GM18873 (cell line): ENCODE results near the gene RPL14.
A peak's percentile ranks its signal among the peaks of the same experiment; 100 is the strongest.
"Not testable (repeated sequence)": the region's sequence is repeated elsewhere in the genome, so short reads cannot be mapped to it uniquely, and the experiment has no call there.

Experiments used
- ATAC-seq: cut with Tn5 transposase; IDR thresholded peaks from one replicate; pipeline ENCODE4 v1.9.1; 2021; ENCODE audit warnings: mild to moderate bottlenecking, moderate library complexity, moderate number of reproducible peaks; ENCODE audit not compliant: unreplicated experiment, low FRiP score

RPL14 gene

DNA sequence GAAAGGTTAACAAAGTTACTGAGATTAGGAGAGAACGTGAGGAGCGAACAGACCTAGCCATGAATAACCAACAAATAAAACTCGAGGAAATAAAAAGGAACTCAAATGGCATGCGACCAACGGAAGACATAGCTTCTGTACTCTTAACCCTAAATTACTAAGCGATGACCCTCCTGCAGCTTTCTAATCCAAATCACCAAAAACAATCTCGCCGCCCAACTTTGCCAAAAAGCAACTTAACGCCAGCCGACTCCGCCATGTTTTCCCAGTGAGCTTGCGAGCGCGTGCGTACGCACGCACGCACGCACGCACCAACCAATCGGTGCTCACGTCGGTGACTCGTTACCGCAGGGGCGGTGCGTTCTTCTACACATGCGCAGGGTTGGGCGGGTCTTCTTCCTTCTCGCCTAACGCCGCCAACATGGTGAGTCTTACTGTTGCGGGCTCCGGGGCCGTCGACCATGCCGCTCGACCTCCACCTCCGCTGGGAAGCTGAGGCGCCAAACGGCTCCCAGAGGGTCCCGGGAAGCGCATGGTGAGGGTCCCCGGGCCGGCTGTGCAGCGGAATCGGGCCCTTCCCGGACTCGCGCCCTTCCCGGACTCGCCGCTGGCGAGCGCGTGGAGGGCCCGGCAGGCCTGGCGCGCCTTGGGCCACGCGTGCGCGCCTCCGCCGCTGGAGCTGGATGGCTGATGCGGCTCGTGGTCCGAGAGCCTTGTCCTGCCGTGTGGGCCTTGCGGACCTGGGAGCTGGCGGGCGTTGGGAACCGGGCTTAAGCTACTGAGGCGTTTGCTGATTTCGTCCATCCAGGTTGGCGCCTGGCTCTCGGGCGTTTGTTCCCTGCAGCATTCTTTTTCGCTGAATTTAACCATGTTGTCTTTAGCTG, at the start of gene RPL14:
Gene RPL14, plus strand, starts transcription at position 400 of the 884 bp plus-strand sequence. Its CDS starts 133 bp downstream, at position 533.
- peak; percentile 59 for ATAC-seq

DNA sequence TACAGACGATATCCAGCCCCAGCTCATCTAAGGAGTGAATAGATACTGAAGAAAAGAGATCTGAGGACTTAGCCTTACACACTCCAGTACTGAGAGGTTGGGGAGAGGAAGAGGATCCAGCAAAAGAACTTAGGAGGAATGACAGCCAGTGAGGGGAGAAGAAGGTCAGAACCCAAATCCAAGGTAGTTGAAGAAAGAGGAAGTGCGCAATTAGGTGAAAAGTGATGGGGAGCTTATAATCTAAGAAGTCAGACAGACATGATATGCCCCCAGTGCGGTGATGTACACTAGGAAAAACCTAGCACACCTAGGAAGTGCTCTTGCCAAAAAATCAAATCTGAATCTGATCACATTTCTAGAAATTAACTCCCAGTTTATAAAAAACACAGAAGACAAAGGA, 49.5 kb upstream of the RPL14 start:
- no peak for ATAC-seq

DNA sequence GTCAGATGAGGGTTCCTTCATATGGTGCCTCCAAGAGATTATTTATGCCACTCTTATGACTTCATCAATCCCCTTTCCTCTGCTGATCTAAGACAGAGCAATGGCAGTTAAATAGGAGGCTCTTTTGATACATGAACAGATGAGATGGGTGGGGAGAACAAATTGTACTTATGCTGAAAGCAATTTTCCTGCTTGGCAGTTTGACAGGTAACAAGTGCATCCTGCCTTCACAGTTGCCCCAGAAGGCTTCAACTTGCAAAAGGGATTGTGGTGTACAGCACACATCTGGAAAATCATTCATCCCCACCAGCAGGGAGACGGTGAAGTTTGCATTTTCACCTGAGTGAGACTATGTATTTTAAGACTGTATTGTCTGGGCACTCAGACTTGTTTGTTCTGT, 42.9 kb upstream of the RPL14 start:
- ATAC-seq: no peak

DNA sequence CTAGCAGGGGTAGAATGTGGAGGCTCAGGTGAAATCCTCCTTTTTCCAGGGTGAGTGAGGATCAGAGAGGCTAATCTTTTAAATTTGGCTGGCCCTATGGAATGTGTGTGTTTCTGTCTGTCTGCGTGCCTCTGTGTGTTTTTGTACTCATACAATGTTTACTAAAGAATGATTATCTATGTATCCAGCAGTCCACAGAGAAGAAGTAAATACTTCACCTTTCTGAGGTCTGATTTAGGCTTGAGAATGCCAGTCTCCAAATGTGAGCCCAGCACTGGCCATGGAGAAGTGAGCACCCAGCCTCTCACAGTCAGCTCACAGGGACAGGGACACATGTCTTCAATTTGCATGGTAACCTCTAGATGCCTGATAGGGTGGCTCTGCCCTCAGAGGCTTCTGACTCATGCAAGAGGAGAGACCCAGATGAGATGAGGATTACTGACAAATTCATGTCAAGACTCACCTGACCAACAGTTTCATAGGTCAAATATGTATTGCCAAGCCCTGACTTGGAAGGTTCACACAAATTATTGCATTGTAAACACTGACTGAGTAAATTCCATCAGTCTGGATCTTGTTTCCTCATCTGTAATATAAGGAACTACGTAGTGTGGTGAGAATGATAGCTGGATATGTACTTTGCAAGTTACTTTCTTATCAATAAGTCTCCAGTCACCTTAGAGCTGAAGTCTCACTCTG, 39.1 kb upstream of the RPL14 start:
- ATAC-seq: no peak

DNA sequence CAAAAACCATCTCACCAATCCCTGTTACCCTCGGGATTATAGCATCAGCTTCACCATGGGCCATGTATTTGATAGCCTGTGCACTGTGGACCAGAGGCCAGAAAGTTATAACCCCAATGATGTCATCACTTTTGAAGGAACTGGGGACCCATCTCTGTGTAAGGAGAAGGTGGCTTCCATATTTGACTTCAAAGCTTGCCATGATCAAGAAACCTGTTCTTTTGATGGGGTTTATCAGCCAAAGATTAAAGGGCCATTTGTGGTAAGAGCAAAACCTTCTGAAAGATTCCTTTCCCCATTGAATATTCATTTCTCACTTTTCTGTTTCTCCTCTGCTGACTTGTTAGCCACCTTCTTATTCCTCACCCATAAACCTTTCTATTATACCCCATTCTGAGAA, 34.3 kb upstream of the RPL14 start:
- no peak for ATAC-seq

DNA sequence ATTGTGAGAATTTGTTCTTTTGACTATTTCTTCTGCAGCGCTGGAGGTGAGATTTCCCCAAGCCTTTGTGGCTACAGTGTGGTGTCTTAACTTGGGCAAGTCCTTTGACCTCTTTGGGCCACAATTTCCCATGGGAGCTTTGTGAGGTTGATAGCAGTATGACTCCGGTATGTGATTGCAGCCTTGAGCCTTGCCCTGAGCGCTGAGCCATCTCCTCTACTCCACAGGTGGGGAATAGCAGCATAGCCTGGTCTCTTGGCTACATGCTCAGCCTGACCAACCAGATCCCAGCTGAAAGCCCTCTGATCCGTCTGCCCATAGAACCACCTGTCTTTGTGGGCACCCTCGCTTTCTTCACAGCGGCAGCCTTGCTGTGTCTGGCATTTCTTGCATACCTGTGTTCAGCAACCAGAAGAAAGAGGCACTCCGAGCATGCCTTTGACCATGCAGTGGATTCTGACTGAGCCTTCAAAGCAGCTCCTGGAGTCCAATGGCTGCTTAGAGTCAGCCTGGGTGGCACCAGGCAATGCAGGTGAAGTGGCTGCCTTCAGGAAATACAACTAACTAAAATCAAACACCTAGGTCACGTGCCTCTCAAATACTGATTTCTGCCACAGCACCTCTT, 30.0 kb upstream of the RPL14 start:
- no peak for ATAC-seq

DNA sequence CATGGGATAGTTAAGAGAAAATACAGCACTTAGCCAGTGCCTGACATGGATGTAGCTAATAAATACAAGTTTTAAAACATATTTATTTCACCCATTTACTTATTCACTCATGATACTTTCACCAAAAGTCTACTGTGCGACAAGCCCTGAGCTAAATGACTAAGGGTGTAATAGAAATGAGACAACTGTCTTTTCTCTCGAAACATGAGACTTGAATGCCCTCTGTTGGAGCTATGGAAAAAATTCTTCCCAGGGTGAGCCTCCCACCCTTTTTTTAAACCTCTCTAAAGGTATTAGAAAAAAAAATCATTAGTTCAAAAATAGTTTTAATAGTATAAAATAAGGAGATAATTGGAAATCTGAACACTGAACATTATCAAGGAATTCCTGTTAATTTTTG, 24.3 kb upstream of the RPL14 start:
- no peak for ATAC-seq

DNA sequence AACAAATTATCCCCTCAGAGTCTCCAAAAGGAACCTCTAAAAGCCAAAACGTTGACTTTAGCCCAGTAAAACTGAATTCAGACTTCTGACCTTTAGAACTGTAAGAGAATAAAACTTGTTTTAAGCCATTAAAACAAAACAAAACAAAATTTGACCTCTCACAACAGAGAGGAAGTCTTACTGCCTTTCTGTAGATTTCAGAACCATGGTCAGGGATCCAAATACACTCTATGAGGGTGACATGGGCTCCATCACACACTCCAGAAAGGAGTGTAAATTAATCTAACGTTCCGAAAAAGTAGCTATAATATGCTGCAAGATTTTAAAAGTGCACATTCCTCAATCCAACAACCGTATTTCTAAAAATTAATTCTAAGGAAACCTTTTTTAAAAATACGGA, 19.2 kb upstream of the RPL14 start:
- ATAC-seq: no peak

DNA sequence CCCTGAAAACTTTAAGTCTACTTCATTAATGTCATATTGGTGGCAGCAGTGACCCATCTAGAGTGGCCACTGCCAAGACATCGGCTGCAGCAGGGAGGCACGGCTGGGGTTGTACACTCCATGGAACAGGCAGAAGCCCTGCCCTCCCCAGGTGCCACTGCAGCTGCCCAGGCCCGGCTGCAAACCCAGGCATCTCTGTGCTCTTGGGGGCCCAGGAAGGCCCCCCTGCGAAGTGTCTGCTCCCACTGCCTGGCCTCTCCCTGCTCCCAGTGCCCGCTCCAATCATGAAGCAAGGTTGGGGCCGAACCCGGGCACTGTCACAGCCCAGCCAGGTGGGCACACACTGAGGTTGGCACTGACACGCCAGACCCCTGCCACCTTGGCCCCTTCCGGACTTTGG, 12.1 kb upstream of the RPL14 start:
- ATAC-seq: no peak

DNA sequence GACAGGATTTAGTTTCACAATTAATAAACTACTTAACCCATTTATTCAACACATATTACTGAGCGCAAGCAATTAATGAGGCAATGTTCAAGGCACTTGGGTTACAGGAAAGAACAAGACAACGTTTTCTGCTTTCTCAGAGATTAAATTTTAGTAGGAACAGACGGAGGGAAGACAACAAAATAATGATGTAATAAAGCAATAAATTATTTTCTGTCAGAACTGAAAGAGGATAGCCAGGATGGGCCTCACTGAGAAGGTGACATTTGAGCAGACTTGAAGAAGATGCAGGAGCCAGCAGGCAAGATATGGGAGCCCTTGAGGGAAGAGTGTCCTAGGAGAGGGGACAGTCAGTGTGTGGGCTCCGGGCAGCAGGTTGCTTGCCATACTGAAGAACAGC, 11.3 kb upstream of the RPL14 start:
- no peak for ATAC-seq

DNA sequence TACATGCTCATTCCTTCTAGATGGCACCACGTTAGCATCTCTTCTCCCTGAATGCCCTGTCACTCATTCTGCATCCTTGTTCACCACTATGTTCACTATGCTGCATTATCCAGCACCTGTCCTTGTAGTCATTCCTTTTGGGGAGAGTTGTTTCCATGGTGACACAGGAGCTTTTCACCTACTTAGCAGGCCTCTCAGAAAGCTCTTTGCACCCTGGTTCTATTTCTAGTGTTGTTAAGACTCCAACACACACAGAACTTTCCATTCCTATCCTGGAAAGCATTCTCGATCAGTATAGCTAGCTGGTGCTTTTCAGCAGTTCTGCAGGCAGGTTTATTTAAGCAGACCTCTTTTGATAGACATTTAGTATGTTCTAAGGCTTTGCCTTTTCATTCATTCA, 6.7 kb upstream of the RPL14 start:
- ATAC-seq: no peak

DNA sequence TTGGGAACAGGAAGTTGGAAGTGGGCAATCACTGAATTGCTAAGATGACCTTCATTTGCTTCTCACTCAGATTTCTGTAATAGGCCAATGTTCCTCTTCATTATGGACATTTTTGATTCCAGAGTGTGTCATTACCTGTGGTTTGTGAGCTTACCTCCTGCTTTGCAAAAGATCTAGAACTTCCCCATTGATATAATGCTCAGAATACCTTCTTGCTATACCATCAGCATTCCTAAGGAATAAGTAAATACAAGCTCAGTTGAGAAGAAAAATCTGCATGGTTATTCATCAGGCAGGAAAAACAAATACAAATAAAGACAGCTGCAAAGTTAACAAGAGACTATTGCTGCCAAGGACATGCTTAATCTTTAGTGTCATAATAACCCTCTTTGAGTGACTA, 5.6 kb upstream of the RPL14 start:
- no peak for ATAC-seq

DNA sequence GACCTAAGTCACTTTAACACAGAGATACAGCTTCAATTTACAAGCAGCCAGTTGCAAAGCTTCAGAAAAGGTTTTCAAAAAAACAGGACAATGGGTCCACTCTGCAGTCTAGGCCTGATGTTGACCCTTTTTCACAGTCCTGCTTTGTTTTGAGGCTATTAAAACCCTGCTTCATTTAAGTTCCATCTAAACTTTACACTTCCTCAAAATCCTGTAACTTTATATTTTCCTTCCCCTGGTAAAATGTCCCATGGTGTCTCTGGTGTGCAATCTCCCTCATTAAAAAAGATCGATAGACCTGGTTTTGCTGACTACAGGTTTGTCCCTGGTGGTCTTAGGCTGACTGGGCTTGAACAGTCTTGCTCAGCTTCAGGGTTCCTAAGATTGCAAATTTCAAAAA, 5.1 kb upstream of the RPL14 start:
- ATAC-seq: no peak

DNA sequence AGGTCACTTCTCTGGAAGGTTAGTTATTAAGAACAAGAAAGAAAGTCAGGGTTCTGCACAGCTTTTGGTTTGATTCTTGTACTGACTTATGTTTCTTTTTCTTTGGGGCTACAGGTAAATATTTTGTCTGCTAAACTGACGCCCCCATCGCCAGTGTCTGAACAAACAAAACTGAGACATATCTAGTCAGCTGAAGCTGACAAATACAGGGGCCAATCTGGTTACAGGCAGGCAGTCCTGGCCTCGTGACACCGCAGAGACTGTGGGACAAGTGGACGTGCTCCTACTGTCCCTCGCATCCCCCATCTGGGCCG, 4.6 kb upstream of the RPL14 start:
- ATAC-seq: no peak

DNA sequence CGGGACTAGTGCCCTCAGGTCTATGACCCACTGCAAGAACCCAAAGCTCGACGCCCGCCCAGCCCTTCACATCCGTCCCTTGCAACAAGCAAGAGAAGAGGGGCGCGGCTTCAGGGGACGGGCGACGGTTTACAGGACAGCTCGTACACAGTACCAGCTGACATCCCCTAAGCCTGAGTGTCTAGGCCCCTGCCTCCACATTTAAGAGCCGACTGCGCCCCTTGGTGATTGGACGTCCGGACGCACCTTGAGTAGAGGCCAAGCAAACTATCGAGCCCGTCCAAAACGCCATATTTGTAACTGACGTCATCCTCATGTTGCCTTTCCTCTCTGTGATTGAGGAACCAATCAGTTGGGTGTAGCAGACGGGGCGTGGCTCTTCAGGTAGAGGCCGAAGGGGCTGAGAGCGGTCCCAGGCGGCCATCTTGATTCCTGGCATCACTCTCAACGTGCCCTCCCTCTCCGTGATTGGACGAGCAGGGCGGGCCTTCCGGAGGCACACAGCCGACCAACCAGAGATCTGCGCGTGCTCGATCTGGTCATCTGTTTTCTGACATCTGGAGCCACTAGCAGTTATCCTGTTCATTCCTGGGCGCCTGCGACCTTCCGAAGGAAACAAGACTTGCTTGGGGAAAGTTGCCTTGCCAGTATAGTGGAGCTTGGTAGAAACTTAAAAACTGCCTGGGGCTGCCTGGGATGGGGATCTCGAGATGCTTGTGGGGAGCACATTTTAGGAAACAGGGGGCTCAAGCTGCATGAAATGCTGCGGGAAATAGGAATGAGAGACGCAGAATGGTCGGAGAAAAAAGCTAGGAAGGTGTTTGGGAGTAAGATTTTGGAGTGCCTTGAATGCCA, 4.0 kb upstream of the RPL14 start:
- ATAC-seq: peak; percentile 95

DNA sequence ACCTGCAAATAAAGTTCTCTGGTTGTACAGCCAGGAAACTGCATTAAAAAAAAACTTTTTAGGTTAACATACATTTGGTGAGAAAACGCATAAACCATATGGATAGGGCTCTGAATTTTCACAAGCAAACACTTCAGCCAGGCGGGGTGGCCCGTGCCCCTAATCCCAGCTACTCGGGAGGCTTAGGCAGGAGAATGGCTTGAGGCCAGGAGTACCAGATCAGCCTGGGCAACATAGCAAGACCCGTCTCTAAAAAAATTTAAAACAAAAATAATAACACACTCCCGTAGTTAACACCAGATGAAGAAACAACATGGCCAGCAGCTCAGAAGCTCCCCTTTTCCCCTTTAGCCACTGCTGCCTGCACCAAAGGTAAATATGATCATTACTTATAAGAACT, 3.2 kb upstream of the RPL14 start:
- no peak for ATAC-seq

DNA sequence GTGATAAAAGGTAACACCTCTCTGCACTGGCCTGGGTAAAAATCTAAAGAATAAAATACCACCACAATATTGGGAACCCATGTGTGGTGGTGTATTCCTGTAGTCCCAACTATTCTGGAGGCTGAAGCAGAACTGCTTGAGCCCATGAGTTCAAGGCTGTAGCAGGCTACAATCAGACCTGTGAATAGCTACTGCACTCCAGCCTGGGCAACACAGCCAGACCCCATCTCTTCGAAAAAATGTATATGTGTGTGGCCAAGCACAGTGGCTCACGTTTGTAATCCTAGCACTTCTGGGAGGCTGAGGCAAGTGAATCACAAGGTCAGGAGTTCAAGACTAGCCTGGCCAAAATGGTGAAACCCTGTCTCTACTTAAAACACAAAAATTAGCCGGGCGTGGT, 1.8 kb upstream of the RPL14 start:
- no peak for ATAC-seq

DNA sequence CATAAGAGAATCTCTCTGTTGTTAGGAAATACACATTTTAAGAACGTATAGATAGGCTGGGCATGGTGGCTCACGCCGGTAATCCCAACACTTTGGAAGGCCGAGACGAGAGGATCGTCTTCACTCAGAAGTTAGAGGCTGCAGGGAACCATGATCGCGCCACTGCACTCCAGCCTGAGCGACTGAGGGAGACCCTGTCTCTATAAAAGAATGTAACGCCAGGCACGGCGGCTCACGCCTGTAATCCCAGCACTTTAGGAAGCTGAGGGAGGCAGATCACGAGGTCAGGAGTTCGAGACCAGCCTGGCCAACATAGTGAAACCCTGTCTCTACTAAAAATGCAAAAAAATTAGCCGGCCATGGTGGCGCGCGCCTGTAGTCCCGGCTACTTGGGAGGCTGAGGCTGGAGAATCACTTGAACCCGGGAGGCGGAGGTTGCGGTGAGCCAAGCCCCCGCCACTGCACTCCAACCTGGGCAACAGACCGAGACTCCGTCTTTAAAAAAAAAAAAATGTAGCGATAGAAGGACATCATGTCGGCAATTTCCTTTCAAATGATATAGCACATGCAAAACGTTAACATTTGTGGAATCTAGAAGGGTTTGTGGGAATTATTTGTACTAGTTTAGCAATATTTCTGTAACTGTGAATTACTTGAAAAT, 730 bp upstream of the RPL14 start:
- ATAC-seq: no peak

DNA sequence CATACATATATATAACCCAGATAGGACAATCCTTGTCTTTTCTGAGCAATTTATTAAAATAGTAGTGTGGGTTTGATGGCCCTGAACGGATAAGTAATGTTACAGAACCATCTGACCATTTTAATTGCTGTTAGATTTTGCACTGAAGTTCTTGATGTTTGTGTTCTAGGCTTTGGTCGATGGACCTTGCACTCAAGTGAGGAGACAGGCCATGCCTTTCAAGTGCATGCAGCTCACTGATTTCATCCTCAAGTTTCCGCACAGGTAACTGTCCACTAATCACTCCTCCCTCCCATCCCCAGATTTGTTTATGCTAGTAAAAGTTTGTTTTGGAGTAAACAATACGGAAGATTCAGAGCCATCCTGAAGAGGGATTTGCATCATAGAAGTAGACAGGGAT, 1.3 kb downstream of the RPL14 start:
- no peak for ATAC-seq

DNA sequence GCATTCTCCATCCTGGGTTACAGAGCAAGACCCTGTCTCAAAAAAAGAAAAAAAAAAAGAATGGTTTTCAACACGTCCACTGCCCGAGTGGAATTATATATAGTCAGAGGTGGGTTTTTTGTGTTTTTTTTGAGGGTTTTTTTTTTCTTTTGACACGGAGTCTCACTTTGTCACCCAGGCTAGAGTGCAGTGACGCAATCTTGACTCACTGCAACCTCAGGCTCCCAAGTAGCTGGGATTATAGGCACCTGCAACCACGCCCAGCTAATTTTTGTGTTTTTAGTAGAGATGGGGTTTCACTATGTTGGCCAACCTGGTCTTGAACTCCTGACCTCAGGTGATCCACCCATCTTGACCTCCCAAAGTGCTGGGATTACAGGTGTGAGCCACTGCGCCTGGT, 3.3 kb downstream of the RPL14 start:
- not testable (repeated sequence) for ATAC-seq
